ENCODE results near the gene SCAPER. TPM values are rescaled to one million over a fixed set of nuclear protein-coding genes. Genes with fewer than 3 reads are reported as not detected.
"Not testable (repeated sequence)": the region's sequence is repeated elsewhere in the genome, so short reads cannot be mapped to it uniquely, and the experiment has no call there.

The SCAPER gene
- total and polyA plus RNA-seq, 12 donors, result 6.9 to 48.1 (median 39.5) TPM

DNA sequence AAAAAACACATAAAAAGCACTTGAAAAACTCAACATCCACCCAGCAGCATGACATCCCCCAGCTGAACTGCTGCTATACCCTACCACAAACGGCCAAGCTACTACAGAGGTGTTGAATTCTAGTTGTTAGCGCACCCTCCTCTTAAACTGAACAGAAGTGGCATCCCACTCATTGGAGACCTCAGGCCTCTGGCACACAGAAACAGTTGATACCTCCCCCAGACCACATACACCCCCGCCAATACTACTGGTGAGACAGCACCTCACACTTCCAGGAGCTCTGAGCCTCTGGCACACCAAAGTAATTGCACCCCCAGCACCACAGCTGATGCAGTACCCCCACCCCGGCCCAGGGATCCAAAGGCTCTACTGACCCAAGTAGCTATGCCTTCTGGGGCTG is 190.2 kb downstream of the SCAPER start:
- 80 to 93% methylated on average over 4 of the region's 4 CpGs for WGBS, 2 donors
- H3K27me3 ChIP-seq, result no peaks in the 10 kb centered on the region
- no peak overlapping the region for H3K27ac ChIP-seq
- H3K4me1 ChIP-seq, result no peaks in the 10 kb centered on the region
- no peak overlapping the region for H3K4me3 ChIP-seq
- no peak for DNase-seq
- no peak for ATAC-seq
- intact Hi-C loops (cut with DNase I), result loop anchor here in 2 of 10 donors (10.0 kb wide), 2 partner anchors 60 to 80 kb away; no protein-coding TSS in a partner anchor
- TF ChIP-seq, protein P1, sequence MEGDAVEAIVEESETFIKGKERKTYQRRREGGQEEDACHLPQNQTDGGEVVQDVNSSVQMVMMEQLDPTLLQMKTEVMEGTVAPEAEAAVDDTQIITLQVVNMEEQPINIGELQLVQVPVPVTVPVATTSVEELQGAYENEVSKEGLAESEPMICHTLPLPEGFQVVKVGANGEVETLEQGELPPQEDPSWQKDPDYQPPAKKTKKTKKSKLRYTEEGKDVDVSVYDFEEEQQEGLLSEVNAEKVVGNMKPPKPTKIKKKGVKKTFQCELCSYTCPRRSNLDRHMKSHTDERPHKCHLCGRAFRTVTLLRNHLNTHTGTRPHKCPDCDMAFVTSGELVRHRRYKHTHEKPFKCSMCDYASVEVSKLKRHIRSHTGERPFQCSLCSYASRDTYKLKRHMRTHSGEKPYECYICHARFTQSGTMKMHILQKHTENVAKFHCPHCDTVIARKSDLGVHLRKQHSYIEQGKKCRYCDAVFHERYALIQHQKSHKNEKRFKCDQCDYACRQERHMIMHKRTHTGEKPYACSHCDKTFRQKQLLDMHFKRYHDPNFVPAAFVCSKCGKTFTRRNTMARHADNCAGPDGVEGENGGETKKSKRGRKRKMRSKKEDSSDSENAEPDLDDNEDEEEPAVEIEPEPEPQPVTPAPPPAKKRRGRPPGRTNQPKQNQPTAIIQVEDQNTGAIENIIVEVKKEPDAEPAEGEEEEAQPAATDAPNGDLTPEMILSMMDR (IDR thresholded peaks at IDR 0.05), result no peak
- peaks cover 0 to 54% (median 0%) of the 10 kb centered on the region in 9 donors for H3K36me3 ChIP-seq
- H3K9me3 ChIP-seq, result peaks cover 0 to 40% (median 6%) of the 10 kb centered on the region in 11 donors

DNA sequence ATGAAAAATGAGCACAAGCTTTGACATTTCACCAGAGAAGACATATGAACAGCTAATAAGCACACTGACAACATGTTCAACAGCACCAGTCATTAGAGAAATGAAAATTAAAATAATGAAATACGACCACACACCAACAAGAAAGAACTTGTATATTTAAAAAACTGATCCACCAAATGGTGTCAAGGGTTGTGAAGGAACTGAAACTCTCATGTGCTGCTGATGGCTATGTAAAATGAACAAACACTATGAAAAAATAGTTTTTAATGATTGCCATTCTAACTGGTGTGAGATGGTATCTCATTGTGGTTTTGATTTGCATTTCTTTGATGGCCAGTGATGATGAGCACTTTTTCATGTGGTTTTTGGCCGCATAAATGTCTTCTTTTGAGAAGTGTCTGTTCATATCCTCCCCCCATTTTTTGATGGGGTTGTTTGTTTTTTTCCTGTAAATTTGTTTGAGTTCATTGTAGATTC is 193.8 kb downstream of the SCAPER start:
- DNase-seq (no peak), ATAC-seq (no peak)
- no peak overlapping the region for H3K27ac ChIP-seq
- H3K4me1 ChIP-seq, result no peaks in the 10 kb centered on the region
- H3K36me3 ChIP-seq, result peaks cover 0 to 27% (median 0%) of the 10 kb centered on the region in 9 donors
- peaks cover 0 to 14% (median 0%) of the 10 kb centered on the region in 11 donors for H3K9me3 ChIP-seq
- TF ChIP-seq, protein P1 (IDR thresholded peaks at IDR 0.05), result no peak
- H3K27me3 ChIP-seq, result no peaks in the 10 kb centered on the region
- WGBS, 2 donors, result 89 to 90% methylated on average over 2 of the region's 2 CpGs
- H3K4me3 ChIP-seq, result no peak overlapping the region
- intact Hi-C loops (cut with DNase I), result loop anchor here in 2 of 10 donors (10.0 kb wide), 2 partner anchors 63 to 83 kb away; no protein-coding TSS in a partner anchor

DNA sequence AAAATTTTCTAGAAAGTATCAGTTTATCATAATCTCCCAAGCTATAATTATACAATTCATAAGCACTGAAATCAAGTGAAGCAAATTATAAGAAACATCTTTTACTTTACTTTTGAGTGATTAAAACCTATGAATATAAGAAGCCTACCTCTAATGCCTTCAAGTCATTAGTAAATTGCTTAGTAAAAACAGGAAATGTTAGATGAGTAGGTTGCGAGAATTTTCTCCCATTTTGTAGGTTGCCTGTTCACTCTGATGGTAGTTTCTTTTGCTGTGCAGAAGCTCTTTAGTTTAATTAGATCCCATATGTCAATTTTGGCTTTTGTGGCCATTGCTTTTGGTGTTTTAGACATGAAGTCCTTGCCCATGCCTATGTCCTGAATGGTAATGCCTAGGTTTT is 201.1 kb downstream of the SCAPER start:
- H3K4me3 ChIP-seq; ATAC-seq; DNase-seq; H3K27me3 ChIP-seq; H3K27ac ChIP-seq; intact Hi-C loops (cut with DNase I); H3K4me1 ChIP-seq; H3K9me3 ChIP-seq: not testable (repeated sequence)
- H3K36me3 ChIP-seq, result peaks cover 0 to 51% (median 11%) of the 10 kb centered on the region in 9 donors
- WGBS, 2 donors, result 93 to 100% methylated on average over 1 of the region's 1 CpG

DNA sequence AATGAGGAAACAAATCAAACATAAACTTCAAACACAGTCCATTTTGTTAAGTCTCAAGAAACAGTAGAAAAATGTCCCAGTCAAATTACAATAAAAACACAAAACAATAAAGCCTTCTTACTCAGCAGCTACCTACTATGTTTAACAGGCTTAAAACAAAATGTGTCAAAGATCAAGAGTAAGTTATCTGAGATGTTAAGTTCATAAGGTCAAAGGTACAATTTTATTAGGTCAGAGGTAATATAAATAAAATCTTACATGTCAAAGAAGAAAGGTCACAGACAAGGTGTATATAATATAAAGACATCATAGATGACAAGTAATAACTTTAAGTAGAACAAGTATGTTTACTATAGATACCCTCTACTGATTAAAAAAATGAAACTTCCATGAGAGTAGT is 208.3 kb downstream of the SCAPER start:
- TF ChIP-seq, protein P1 (IDR thresholded peaks at IDR 0.05), result no peak
- ATAC-seq (no peak), DNase-seq (no peak)
- H3K27me3 ChIP-seq, result no peaks in the 10 kb centered on the region
- H3K9me3 ChIP-seq, result no peaks in the 10 kb centered on the region
- H3K4me1 ChIP-seq, result no peaks in the 10 kb centered on the region
- intact Hi-C loops (cut with DNase I), result no loop called here
- H3K4me3 ChIP-seq, result no peak overlapping the region
- H3K36me3 ChIP-seq, result peaks cover 0 to 37% (median 11%) of the 10 kb centered on the region in 9 donors
- no peak overlapping the region for H3K27ac ChIP-seq

DNA sequence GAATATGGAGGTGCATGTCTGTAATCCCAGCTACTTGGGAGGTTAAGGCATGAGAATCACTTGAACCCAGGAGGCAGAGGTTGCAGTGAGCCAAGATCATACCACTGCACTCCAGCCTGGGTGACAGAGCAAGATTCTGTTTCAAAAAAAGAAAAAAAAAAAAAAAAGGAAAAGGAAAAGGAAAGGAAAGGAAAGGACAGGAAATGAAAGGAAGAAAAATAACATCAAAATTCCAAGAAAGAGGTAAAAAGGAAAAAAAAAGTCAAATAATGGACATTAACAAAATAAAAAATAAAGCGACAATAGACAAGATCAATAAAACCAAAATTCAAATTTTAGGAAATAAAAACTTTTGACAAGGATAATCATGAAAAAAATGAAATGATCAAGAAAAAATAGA is 212.6 kb downstream of the SCAPER start:
- H3K9me3 ChIP-seq; intact Hi-C loops (cut with DNase I); ATAC-seq; H3K27me3 ChIP-seq; H3K4me1 ChIP-seq; DNase-seq; H3K4me3 ChIP-seq; H3K27ac ChIP-seq; H3K36me3 ChIP-seq: not testable (repeated sequence)
- WGBS, 2 donors, result 94 to 100% methylated on average over 1 of the region's 1 CpG

DNA sequence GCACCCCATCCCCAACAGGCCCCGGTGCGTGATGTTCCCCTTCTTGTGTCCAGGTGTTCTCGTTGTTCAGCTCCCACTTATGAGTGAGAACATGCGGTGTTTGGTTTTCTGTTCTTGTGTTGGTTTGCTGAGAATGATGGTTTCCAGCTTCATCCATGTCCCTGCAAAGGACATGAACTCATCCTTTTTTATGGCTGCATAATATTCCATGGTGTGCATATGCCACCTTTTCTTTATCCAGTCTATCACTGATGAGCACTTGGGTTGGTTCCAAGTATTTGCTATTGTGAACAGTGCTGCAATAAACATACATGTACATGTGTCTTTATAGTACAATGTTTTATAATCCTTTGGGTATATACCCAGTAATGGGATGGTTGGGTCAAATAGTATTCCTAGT is 217.5 kb downstream of the SCAPER start:
- ATAC-seq, H3K4me1 ChIP-seq, H3K4me3 ChIP-seq, H3K36me3 ChIP-seq, DNase-seq, H3K27ac ChIP-seq, H3K27me3 ChIP-seq: not testable (repeated sequence)
- intact Hi-C loops (cut with DNase I), result loop anchor here in 1 of 10 donors (10.0 kb wide), 1 partner anchor 53 kb away; no protein-coding TSS in a partner anchor
- 94 to 99% methylated on average over 4 of the region's 4 CpGs for WGBS, 2 donors
- peaks cover 0 to 11% (median 0%) of the 10 kb centered on the region in 11 donors for H3K9me3 ChIP-seq

Data from heart right ventricle (tissue), 16 donors.